NCI-H2227 (cell line): ENCODE results near the gene TLR6.
"Not testable (repeated sequence)": the region's sequence is repeated elsewhere in the genome, so short reads cannot be mapped to it uniquely, and the experiment has no call there.

ENCODE experiments used
- DNase-seq: peaks from one replicate; lab custom pipeline; 2025; ENCODE audit not compliant: unreplicated experiment; lab: John Stamatoyannopoulos, UW

TLR6 gene

DNA sequence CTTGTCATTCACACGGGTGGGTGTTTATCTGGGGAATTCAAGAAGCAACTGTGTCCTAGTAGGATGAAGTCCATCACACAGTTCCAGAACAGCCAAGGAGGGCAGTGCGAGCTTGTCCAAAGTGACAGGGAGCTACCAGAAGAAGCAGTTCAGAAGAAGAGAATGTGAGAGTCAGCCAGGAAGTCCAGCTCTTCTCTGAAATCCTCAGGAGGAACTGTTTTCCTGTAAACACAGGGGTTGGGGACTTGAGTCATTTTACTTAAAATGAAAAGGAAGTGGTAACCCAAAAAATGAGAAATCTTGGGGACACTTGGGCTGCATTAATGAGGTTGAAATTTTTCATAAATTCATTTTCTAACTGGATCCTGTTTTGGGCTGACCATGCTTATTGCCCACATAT is 65.6 kb downstream of the TLR6 start:
- no peak for DNase-seq

DNA sequence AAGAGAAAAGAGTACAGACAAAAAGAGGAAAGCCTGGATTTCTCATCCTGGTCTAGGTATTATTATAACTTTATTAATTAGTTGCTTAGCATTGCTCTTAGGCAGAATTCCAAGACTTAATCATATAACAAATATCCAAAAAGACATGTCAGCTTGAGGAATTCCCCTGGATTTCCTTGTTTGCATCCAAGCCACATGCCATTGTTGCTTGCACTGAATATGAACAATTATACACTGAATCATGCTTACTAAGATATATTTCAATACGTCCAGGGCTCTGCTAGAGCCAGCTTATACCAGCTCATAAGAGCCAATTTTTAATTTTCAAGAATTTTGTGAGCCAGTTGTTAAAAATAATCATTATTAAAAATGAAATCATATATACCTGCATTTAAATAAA is 68.3 kb downstream of the TLR6 start:
- DNase-seq, result no peak

DNA sequence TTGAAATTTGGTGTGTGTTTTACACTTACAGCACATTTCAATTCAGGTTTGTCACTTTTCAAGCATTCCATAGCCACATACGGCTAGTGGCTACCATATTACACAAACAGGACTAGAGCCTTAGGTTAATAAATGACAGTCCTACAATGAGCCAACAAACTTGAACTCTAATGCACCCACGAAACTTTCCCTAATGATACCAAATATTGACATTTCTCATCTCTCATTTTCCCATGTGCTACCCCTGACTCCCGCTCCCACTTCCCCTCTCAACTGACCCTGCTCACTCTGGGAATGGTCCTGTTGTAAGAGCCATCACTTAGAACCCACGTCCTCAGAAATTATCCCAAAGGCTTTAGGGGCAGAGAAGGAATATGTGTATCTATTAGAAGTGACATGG is 68.9 kb downstream of the TLR6 start:
- DNase-seq, result no peak

DNA sequence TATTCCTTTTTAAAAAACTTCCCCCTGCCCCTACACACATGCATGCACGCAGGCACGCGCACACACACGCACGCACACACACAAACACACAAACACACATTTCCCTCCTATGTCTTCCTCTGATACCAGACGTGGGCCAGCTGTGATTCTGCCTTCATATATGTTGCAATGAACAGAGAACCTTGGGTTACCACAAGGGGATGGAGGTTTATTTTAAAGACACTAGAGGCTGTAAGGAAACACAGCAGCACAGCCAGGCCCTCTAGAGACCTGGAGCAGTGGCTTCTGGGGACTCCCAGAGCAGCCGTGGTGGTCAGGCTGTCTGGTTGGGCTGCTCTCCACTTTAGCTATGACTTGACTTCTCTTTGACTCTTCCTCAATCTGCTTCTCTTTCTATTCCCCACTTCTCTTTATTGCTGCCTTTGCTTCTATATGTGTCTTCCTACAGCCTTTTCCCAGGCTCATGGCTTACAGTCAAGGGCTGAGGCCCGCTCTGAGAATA is 70.7 kb downstream of the TLR6 start:
- no peak for DNase-seq

DNA sequence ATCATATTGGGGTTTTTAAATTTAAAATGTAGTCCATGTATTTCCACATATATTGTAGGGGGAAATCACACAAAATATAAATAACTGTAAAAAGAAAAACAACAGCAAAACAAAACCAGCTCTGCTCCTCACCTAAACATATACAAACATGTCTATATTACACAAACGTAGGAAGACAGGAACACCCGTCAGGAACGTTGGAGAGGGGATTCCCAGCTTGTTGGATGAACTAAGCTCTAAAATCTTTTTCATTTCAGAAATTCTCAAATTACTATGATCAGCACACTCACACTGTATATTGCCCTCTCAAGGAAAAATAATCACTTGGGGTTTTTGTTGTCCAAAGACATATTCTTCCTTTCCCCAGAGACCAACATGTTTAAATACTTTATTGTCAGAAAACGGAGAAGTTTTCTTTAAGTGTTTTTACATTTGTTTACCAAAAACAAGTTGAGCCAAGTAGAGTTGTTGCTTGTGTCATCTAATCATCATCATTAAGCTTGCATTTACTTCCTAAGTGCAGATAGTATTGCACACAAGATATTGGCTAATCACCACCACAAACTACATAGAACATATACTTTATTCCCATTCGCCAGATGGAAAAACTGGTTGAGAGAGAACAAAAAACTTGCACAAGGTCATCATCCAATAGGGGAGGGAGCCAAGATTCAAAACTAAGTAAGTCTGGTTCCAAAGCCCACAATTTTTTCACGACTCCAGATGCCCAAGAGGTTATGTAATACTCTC is 71.4 kb downstream of the TLR6 start:
- DNase-seq, result no peak

DNA sequence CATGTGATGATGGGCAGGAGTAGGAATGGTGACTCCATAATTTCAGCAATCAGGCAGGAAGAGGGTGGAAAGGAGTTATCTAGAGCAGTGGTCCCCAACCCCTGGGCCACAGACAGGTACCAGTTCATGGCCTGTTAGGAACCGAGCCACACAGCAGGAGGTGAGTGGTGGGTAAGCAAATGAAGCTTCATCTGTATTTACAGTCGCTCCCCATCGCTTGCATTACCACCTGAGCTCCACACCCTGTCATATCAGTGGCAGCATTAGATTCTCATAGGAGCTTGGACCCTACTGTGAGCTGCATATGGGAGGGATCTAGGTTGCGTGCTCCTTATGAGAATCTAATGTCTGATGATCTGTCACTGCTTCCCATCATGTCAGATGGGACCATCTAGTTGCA is 72.5 kb downstream of the TLR6 start:
- no peak for DNase-seq

DNA sequence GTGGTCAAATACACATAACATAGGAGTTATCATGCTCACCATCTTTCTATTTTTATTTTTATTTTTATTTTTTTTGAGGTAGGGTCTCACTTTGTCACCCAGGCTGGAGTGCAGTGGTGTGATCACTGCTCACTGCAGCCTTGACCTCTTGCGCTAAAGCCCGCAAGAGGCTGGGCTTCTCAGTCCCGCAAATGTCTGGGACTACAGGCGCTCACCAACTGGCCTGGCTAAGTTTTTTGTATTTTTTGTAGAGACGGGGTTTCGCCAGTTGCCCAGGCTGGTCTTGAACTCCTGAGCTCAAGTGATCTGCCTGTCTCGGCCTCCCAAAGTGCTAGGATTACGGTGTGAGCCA is 73.5 kb downstream of the TLR6 start:
- DNase-seq, result no peak

DNA sequence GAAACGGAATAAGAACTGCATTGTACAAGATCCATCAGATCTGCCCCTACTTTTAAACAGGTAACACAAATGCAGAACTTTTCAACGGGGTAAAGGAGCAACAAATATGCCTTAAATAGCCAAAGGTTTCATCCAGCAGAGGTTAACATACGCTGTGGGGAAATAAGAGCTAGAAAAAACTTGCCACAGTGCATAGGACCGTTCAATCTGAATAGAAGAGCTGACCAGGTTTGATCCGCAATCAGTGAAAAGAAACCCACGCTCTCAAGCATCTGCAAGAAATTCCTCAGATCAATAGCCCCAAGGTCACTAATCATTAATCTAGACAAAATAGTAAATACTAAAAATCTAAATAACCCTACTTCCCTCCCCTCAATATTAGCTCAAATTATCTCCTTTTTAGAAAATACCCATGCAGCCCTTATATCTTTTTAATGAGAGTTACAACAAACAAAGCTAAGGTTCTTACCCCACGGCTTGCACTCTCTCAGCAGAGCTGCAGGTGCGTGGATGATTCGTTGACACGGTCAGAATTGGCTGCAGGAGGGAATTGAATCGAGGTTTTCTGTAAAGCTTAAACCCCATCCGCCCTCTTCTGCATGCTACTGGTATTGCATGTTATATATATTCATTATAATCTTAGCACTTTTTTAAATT is 74.0 kb downstream of the TLR6 start, which contains the start of gene TLR10:
TSS of gene TLR10 (minus strand) at position 539 of the 657 bp plus-strand sequence. CDS start 7,400 bp downstream, outside the sequence.
- DNase-seq, result peak; percentile 54

DNA sequence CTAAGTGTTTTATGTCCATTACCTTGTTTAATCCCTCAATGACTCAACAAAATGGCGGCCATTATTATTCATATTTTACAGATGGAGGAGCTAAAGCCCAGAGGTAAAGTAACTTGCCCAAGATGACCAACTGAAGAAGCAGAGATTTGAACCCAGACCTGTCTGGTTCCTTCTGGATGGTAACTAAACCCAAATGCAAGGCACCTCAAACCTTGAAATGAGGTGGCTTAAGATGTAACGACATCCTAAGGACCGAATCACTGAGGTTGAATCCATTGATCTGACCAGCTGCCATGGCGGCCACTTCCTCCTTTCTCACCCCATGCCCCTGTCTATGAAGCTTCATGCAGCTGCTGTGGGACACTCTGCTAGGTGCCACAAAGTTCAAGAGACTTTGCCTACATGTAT is 74.8 kb downstream of the TLR6 start:
- DNase-seq, result no peak

DNA sequence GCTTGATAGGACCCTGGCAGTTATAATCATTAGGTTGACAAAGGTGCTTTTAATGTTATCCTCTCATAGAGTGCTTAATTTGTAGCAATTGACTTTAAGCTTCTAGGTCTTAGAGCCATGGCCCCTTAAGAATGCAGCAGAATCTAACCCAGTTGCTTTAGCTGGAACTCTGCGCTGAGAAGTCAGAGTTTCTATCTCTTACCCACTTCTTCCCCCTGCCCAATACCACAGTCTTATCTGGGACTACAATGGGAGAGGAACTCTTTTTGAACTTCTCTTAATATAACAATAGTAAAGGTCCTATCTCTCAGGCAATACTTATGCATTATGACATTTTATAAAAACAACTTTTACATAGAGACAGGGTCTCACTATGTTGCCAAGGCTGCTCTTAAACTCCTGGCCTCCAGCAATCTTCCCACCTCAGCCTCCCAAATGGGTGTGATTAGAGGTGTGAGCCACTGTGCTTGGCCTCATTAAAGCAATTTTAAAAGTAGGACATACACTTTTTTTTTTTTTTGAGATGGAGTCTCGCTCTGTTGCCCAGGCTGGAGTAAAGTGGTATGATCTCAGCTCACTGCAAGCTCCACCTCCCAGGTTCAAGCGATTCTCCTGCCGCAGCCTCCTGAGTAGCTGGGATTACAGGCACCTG is 75.7 kb downstream of the TLR6 start:
- no peak for DNase-seq

DNA sequence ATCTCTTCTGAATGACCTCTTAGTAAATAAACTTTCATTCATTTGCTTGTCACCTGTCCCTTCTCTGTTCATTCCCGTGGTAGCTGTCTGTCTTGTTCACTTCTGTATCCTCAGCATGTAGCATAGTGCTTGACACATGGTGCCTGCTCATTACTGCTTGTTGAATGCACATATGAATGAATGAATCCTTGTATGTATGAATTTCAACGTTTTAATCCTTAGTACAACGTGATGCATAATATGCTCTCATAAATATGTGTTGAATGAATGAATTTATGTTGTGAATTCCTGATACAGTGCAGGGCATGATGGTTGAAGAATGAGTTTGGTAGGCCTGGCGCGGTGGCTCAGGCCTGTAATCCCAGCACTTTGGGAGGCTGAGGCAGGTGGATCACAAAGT is 76.8 kb downstream of the TLR6 start:
- DNase-seq, result no peak

DNA sequence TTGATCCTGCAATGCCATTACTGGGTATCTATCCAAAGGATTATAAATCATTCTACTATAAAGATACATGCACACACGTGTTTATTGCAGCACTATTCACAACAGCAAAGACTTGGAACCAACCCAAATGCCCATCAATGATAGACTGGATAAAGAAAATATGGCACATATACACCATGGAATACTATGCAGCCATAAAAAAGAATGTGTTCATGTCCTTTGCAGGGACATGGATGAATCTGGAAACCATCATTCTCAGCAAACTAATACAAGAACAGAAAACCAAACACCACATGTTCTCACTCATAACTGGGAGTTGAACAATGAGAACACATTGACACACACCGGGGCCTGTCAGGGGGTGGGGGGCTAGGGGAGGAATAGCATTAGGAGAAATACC is 78.7 kb downstream of the TLR6 start:
- DNase-seq, result not testable (repeated sequence)

DNA sequence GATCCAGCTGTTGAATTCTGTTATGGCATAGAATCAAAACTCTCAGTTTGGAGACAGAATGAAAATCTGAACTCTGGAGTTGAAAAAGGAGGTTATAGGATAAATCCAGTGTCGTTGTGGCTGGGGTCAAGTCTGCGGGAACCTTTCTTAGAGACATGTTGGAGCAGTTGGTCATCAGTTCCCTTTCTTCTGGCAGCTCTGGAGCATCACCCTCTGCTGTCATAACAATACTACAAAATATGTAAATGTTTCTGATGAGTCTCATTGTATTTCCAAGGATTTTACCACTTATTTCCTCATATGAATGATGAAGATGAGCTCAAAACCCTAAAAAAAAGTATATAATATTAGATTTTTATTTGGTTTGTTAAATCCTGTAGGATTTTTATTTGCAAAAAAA is 81.3 kb downstream of the TLR6 start:
- DNase-seq, result no peak

DNA sequence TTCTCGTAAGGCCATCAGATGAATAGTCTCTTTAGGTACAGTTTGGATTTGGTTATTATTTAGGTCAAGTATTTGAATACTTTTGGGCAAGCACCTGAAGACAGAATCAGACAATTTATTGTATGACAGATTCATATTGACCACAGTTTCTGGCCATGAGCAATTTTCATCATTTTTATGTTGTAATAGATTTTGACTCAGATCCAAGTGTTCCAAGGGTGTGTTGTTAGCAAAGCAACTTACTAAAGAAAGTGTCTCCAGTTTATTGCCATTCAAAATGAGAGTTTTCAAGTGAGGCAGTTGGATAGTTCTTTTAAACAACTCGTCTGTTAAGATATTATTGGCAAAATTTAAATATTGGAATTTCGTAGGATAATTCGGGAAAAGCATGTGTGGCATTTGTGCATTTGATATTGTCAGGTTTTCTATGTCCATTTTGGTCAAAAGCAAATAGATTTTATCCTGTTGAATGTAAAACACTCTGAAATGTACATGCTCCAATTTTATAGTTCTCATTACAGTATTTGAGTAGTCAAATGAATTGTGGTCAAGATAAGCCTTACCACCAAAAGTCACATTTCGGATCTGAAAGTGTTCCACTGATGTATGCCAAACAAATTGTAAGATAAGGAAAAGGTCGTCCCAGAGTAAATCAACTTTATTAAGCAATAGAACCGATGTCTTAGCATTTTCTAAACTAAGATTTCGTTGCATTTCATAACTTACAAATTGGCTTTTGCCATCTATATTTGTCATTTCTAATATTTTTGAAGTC is 82.2 kb downstream of the TLR6 start:
- DNase-seq, result no peak
